H4 (cell line): ENCODE results near the gene CPSF6. TPM values are rescaled to one million over a fixed set of nuclear protein-coding genes. Genes with fewer than 3 reads are reported as not detected.

Experiments
- DNase-seq: peaks from one replicate; pipeline ENCODE4 v3.0.0-alpha.2; 2015; ENCODE audit warnings: low spot score
- total RNA-seq: library from RNA; depleted of rRNA; stranded (reverse); fragments of >200 nt; shearing (Covaris generic); gene quantifications from 2 replicates; pipeline ENCODE4 v1.2.3, GENCODE V29; 2014; rRNA removed

Gene CPSF6
- total RNA-seq, 1 experiment from 2014 or later: 25.3 TPM

DNA sequence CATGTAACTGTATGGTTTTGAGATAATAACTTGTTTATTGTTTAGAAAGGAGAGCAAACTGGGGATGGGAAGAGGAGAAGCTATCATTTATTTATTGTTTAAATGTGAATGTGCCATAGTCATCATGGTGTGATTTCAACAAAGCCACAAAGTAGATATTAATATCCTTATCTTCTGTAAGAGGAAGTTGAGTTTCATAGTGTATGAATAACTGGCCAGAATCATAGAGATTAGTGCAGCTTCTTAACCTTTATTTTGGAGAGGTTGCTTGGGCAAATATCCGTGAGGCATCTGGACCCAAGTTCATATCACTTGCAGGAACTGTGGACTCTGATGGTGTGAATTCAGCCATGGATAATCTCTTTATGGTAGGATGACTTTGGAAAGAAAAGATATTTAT, 82.0 kb downstream of the CPSF6 start:
- no peak for DNase-seq

Other genes starting within 250 kb of the CPSF6 start
- gene LYZ, start 108.8 kb downstream of the CPSF6 start, total RNA-seq: 0.12 TPM in 1 of 2 replicates, not detected in the other
- gene YEATS4, start 120.2 kb downstream of the CPSF6 start, total RNA-seq: 33.1 and 57.2 TPM in 2 replicates
- gene FRS2, start 230.8 kb downstream of the CPSF6 start, total RNA-seq: 17.8 and 34.4 TPM in 2 replicates